ENCODE data around the gene TLR5. TPM values are rescaled to one million over a fixed set of nuclear protein-coding genes. Genes with fewer than 3 reads are reported as not detected.

The TLR5 gene
- total RNA-seq, 1 donor from 2014 or later: 0.22 TPM

- DNase-seq (ENCODE audit: low spot score): no peak
- peak; percentile 97 for TF ChIP-seq CTCF (IDR thresholded peaks at IDR 0.05)
- Mint-ChIP-seq H3K9me3 (ENCODE audit: low read depth) (no peaks in the 10 kb centered on the region), H3K27me3 (ENCODE audit: low read depth) (peaks cover 20% of the 10 kb centered on the region), H3K27ac (ENCODE audit: unreplicated experiment) (peak overlapping the region; percentile 86), H3K36me3 (ENCODE audit: low read depth) (no peaks in the 10 kb centered on the region), H3K4me3 (ENCODE audit: unreplicated experiment) (peak overlapping the region; percentile 72), H3K4me1 (ENCODE audit: low read depth) (peaks cover 41% of the 10 kb centered on the region)
These were observed 9.1 kb downstream of the TLR5 start for GRCh38 chr1:223133824-223134435.

- Mint-ChIP-seq H3K4me1 (ENCODE audit: low read depth) (peaks cover 42% of the 10 kb centered on the region), H3K27ac (ENCODE audit: unreplicated experiment) (no peak overlapping the region), H3K9me3 (ENCODE audit: low read depth) (no peaks in the 10 kb centered on the region), H3K36me3 (ENCODE audit: low read depth) (no peaks in the 10 kb centered on the region), H3K27me3 (ENCODE audit: low read depth) (peaks cover 20% of the 10 kb centered on the region), H3K4me3 (ENCODE audit: unreplicated experiment) (peak overlapping the region; percentile 72)
- TF ChIP-seq CTCF (IDR thresholded peaks at IDR 0.05): no peak
- no peak for DNase-seq (ENCODE audit: low spot score)
These were observed 9.7 kb downstream of the TLR5 start for GRCh38 chr1:223133306-223133823.

GRCh38 chr1:223129229-223129901 is 13.7 kb downstream of the TLR5 start:
- Mint-ChIP-seq H3K36me3 (ENCODE audit: low read depth) (no peaks in the 10 kb centered on the region), H3K27me3 (ENCODE audit: low read depth) (peaks cover 20% of the 10 kb centered on the region), H3K27ac (ENCODE audit: unreplicated experiment) (no peak overlapping the region), H3K4me3 (ENCODE audit: unreplicated experiment) (peak overlapping the region; percentile 65), H3K9me3 (ENCODE audit: low read depth) (no peaks in the 10 kb centered on the region), H3K4me1 (ENCODE audit: low read depth) (peaks cover 16% of the 10 kb centered on the region)
- DNase-seq (ENCODE audit: low spot score): no peak
- peak; percentile 96 for TF ChIP-seq CTCF (IDR thresholded peaks at IDR 0.05)

- peaks cover 20% of the 10 kb centered on the region for H3K27me3 Mint-ChIP-seq (ENCODE audit: low read depth)
- peaks cover 30% of the 10 kb centered on the region for H3K4me1 Mint-ChIP-seq (ENCODE audit: low read depth)
These were observed 16.3 kb downstream of the TLR5 start for GRCh38 chr1:223126741-223127140.

More at GRCh38 chr1:223126741-223127140, 16.3 kb downstream of the TLR5 start:
- DNase-seq (ENCODE audit: low spot score): no peak
- Mint-ChIP-seq H3K9me3 (ENCODE audit: low read depth) (no peaks in the 10 kb centered on the region), H3K4me3 (ENCODE audit: unreplicated experiment) (no peak overlapping the region), H3K36me3 (ENCODE audit: low read depth) (no peaks in the 10 kb centered on the region), H3K27ac (ENCODE audit: unreplicated experiment) (no peak overlapping the region)
- TF ChIP-seq CTCF (IDR thresholded peaks at IDR 0.05): no peak

Measured in chondrocyte (in vitro differentiated cells).